GM08714 (cell line): ENCODE data around the gene PLCE1.

Source experiments
- H3K4me3 ChIP-seq: fragments of 200-500 bp; sonication (Bioruptor generic); 2 replicates; pipeline ENCODE4 v1.5.1; 2014; ENCODE audit warnings: mild to moderate bottlenecking, low read length, inconsistent platforms
- ZNF274 ChIP-seq: IDR thresholded peaks from 2 replicates; pipeline ENCODE4 v1.6.1; 2012; ENCODE audit warnings: mild to moderate bottlenecking, low read depth, low read length

PLCE1 gene

DNA sequence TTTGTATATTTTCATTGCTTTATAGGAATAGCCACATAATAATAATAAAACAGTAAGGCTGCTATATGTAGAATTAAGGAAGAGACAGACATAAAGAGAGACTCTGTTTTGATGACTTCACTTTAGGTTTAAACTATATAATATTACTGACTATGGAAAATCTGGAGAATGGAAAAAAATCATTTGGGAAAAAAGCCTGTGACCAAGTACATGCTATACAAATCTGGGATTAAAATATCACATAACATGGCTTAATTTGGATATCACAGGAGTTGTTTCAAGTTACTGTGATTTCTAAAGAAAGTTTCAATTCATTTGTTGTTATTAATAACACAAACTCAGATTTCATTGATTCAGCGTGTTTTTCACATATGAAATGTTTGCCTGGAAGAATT, 7.7 kb downstream of the PLCE1 start:
- no peak for TF ChIP-seq ZNF274
- no peak overlapping the region for H3K4me3 ChIP-seq

DNA sequence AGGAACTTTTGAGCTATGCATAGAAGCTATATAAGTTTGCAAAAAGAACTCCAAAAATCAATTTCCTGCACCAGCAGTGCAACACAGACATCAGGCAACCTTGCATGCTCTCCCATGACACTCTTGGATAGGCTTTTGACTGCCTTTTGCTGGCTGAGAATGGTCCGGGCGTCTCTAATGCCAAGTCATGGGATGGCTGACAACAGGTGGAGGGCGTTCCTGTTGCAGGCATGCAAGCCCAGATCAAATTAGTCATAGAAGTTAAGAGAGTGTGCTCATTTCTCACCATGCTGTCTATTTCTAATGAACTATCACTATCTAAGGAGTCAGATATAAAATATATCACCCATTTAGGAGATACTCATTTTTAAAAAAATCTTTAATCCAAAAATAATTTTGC, 8.4 kb downstream of the PLCE1 start:
- no peak for TF ChIP-seq ZNF274

DNA sequence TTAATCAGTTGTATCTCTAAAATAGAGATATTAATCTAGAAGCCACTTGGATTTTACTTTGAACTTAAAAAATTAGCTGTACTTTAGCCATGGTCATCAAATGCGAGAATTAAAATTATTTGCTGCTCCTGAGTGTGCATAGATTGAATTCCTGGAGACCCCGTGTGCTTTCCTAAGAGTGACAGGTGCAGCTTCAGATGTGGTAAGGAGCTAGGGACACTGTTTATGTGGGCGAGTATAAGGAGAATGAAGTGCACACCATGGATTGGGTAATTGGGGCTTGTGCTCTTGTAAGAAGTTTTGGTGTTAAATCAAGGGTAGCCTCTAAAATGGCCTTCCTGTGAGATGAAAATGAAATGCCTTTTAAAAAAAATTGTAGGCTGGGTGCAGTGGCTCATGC, 9.8 kb downstream of the PLCE1 start:
- no peak overlapping the region for H3K4me3 ChIP-seq
- no peak for TF ChIP-seq ZNF274

More for the DNA sequence above, 8.4 kb downstream of the PLCE1 start:
- H3K4me3 ChIP-seq, result no peak overlapping the region

DNA sequence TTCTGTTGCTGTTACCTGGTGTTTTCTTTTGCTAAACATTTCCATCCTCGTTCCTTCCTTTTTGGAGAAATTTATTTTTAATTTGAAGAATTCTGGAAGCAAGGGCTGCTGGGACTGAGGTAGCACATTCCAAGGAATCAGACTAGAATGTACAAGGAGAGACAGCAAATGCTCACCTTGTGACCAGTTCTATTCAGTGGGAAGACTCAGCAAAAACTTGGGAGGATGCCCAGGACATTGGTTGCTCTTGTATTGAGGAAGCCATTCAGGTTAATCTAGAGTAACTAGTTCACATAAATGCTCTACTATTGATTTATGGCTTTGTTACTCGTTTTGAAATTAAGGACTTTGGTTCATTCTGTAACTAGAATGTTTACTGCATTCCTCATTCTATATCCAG, 11.3 kb downstream of the PLCE1 start:
- H3K4me3 ChIP-seq, result no peak overlapping the region
- TF ChIP-seq ZNF274, result no peak

DNA sequence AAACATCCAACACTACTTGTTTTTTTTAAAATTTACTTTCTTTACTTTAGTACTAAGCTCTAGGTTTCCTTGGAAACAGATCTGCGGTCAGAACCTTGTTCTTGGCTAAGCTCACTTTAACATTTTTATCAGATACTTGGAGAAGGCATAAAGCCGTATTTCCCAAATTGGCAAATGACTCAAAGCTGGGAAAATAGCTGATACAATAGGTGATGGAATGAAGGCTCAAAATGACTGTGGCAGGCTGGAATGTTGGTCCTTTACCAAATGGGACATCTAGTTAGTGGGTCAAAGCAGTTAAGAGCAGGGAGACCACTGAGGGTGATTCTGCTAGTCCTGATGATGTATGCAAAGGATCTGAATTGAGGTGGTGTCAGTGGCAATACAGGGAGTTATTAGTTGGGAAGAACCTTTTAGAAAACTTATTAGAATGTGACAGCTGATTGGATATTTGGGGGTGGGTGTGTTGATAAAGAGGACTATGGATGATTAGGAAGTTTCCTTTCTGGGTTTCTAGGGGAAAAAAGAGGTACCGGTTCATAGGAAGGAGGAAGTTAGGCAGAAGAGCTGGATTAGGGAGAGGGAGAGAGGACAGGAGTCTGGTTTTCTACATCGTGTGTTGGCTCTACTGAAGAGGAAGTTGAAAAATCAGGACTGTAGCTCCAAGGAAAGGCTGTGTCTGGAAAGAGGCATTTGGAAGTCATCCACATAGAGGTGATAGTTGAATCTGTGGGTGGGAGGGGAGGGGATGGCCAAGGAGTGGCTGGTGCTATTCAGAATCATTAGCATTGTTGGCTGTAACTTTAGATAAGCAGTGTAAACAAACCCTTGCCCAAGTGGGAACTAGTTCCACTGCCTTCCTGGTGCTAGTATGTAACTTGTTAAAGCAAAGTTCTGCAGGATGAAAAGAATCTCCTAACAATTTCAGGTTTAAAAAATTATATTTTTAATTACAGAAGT, 13.1 kb downstream of the PLCE1 start:
- no peak overlapping the region for H3K4me3 ChIP-seq
- no peak for TF ChIP-seq ZNF274

DNA sequence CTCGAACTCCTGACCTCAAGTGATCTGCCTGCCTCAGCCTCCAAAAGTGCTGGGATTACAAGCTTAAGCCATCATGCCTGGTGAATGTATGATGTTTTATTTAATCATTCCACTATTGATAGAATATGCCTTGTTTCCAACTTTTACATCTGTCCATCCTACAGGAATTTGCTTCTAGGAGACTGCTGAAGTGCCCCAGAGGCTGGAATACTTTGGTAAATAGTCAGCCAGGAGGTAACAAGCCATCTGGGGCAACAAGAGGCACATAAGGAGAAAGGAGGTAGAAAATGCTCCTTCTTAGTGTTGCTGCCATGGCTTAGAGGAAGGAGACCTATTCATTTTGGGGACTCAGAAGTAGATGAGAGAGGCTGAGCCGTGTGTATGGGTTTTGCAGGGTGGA, 14.8 kb downstream of the PLCE1 start:
- TF ChIP-seq ZNF274, result no peak
- H3K4me3 ChIP-seq, result no peak overlapping the region

DNA sequence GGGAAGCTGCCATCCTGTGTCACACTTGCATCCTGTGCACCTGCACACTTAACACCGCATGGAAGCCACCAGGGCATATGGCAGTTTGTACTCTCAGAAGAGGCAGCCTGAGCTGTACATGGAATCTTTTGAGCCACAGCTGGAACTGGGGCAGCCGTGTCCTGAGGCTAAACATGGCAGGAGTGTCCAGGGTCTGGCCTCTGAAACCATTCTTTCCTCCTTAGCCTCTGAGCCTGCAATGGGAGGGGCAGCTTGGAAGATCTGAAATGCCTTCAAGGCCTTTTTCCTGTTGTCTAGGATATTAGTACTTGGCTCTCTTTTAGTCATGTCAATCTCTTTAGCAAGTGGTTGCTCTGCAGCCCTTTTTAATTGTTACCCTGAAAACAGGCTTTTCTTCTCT, 16.4 kb downstream of the PLCE1 start:
- TF ChIP-seq ZNF274, result no peak
- no peak overlapping the region for H3K4me3 ChIP-seq

DNA sequence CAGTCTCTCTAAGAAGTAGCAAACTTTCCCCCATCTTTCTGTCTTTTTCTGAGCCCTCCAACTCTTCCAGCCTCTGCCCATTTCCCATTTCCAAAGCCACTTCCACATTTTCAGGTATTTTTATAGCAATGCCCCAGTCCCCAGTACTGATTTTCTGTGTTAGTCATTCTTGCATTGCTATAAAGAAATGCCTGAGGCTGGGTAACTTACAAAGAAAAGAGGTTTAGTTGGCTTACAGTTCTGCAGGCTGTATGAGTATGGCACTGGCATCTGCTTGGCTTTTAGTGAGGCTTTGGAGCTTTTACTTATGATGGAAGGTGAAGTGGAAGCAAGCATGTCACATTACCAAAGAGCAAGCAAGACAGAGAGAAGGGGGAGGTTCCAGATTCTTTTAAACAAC, 17.2 kb downstream of the PLCE1 start:
- no peak for TF ChIP-seq ZNF274
- no peak overlapping the region for H3K4me3 ChIP-seq

DNA sequence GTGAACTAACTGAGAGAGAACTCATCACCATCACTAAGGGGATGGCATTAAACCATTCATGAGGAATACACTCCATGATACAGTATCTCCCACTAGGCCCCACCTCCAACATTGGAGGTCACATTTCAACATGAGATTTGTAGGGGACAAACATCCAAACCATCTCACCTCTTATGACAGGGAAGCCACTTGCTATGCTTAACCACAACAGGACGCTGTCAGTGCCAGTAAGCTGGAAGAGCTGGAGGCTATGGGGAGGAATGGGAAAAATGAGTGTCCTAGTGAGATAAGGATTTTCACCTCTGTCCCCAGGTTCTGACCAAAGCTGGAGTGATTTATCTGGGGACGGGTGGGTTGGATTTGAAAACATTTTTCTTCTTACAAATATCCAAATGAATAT, 17.6 kb downstream of the PLCE1 start:
- TF ChIP-seq ZNF274, result no peak
- no peak overlapping the region for H3K4me3 ChIP-seq

DNA sequence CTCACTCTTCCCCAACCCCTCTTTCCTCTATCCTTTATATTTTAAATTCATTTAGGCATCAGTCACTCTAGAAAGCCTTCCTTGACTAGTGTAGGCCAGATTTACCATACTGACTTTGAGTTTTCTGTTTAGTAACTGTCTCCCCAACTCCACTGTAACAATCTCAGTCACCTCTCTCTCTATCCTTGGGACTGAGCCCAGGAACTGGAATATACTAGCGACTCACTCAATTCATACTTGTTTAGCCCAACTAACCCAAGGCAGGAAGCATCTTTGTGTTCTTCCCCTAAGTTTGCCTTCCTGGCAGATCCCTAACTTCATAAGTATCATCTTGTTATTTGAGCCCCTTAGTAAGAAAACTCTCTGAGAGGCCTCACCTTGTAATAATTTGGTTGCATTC, 19.1 kb downstream of the PLCE1 start:
- no peak for TF ChIP-seq ZNF274
- no peak overlapping the region for H3K4me3 ChIP-seq

DNA sequence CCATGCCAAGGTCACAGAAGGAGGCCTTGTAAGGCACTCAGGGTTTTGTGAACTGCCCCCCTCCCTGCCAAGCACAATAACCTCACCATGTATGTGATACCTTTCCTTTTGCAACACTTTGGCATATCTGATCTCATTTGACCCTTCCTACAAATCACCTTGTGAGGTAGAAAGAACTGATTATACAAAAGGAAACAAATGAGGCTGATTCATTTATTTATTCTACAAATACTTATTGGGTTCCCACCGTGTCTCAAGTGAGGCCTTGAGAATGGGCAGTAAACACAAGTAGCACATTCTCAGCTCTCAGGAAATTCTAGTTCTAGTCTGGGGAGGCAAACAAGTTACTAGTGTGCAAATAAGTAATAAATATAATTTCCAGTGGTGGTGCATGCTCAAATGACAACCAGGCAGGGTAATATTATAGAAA, 19.6 kb downstream of the PLCE1 start:
- TF ChIP-seq ZNF274, result no peak
- no peak overlapping the region for H3K4me3 ChIP-seq

DNA sequence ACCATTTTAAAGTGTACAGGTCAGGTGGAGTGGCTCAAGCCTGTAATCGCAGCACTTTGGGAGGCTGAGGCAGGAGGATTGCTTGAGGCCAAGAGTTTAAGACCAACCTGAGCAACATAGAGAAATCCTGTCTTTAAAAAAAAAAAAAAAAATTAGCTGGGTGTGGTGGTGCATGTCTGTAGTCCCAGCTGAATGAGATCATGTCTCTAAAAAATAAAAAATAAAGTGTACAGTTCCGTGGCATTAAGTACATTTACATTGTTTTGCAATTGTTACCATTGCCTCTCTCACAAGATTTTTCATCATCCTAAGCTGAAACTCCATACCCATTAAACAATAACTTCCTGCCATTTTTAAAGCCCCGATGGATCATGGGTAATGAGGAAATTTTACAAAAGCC, 20.6 kb downstream of the PLCE1 start:
- no peak overlapping the region for H3K4me3 ChIP-seq

DNA sequence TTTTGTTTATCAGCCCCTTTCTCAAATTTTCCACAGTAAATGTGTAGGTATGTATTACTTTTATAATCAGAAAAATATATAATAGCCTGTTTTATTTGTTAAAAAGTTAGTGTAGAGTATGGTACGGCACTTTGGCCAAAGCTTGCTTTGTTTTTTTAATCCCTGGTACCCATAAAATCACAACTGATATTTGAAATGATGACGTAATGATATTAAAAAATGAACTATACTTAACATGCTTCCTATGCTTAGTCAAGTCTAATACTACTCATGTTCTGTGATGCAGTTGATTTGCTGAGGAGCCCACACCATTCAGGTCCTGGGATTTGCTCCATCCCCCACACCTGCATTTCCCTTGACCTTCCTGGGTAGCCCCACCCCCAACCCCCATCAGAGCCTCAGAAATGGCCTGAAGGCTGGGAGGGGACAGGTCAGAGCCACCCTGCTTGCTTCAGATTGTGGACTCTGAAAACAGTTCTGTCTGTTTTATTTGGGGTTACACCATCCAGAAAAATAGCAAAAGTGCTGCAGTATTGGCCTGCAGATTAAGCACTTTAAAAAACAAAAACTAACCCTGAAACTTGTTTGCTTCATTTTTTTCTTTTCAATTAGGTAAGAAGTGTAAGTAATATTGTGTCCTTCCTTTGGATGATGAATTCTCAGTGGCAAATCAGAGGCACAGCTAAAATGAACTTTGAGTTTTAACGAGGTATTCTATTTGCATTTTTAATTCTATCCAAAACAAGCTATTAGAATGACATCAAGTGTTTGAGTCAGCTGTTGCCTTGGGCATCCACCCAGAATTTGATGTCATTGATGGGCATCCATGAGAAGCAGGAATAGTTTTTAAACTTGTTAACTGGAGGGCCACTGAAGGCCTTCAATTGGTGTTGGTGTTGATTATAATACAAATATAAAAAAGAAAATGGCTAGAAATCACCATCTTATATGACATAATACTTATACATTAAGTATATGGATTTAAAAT, 23.3 kb downstream of the PLCE1 start:
- no peak for TF ChIP-seq ZNF274

More for the DNA sequence above, 20.6 kb downstream of the PLCE1 start:
- TF ChIP-seq ZNF274, result no peak

DNA sequence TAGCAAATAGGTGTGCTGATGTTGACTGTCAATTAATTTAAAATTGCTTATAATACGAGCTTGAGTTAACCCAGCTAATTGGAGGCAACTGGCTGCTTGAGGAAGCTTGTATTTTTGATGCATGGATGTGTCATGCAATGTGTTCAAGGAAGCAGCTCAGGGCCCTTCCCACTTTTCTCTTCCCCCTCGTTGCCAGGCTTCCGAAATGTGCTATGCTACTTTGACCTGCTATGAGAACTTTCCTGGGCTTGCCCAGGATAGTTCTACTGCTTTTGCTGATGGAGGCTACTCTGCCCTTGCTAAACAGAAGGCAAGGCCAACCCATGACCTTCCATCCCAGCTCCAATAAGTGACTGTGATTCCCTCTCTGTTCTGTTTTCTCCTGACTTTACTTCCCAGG, 24.4 kb downstream of the PLCE1 start:
- no peak for TF ChIP-seq ZNF274
- no peak overlapping the region for H3K4me3 ChIP-seq

More for the DNA sequence above, 23.3 kb downstream of the PLCE1 start:
- H3K4me3 ChIP-seq, result no peak overlapping the region
